HG03196 (cell line): Measurements from ENCODE around the gene PDCL2.
"Not testable (repeated sequence)": the region's sequence is repeated elsewhere in the genome, so short reads cannot be mapped to it uniquely, and the experiment has no call there.

Experiments
- ATAC-seq: cut with Tn5 transposase; IDR thresholded peaks from one replicate; pipeline ENCODE4 v1.9.1; 2021; ENCODE audit not compliant: unreplicated experiment

Gene PDCL2

DNA sequence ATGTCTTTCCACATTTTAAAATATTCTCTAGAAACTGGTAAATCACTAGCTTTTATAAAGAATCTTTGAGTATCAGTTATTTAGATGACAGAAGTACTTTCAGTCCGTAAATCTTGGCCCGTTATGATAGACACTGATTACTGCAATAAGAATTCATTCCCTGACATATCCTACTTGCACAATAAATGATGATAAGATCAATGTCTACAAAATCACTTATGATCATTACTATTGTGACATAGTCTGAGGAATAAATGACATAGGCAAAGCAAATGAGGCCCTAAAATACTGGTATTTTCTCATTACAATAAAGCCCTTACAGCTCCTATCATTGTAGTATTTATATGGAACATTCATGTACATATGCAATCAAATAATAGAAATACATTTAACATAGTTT is 6.6 kb upstream of the PDCL2 start:
- ATAC-seq = no peak

DNA sequence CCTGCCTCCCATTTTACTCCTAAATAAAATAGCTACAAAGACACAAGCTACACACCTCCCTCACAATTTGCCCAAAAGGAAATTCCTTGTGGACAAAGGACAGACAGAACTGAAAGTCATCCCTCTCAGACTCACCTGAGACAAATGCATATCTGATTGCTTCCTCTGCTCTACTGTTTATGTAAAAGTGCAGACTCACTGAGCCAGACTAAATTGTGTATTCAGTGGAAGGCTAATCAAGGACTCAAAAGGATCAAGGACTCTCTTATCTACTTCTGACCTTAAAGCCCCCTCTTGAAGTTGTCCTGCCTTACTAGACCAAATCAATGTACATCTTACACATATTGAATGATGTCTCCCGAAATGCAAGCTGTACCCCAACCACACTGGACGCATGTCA is 3.9 kb downstream of the PDCL2 start:
- no peak for ATAC-seq

DNA sequence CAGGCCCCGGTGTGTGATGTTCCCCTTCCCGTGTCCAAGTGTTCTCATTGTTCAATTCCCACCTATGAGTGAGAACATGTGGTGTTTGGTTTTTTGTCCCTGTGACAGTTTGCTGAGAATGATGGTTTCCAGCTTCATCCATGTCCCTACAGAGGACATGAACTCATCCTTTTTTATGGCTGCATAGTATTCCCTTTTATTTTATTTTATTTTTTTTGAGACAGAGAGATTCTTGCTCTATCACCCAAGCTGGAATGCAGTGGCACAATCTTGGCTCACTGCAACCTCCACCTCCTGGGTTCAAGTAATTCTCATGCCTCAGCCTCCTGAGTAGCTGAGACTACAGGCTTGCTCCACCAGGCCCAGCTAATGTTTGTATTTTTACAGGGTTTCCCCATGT is 9.3 kb downstream of the PDCL2 start:
- ATAC-seq = not testable (repeated sequence)

DNA sequence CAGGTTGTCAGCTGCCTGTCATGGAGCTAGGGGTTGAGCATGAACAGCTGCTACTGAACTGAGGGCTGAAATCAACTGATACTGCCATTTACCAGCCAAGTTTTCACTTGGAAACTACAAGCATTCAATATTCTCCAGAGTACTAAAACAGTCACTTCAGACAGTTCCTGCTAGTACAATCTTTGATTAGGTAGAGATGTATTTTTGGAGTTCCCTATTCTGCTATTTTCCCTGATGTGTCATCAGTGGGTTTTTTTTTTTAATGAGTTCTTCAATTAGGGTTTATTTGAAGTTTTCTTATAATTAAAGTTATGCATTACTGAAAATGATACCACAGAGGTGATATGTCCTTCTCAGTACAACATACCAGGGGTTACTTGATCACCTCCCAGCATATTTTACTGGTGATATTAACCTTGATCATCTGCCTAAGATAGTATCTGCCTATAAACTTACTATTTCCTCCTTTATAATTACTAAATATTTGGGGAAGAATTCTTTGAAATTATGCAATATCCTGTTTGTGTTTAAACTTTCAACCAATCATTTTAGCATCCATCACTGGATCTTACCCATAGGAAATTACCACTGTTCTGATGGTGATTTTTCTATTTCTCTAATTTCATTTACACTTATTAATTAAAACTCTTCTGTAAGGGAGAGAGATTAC is 13.6 kb downstream of the PDCL2 start:
- no peak for ATAC-seq

DNA sequence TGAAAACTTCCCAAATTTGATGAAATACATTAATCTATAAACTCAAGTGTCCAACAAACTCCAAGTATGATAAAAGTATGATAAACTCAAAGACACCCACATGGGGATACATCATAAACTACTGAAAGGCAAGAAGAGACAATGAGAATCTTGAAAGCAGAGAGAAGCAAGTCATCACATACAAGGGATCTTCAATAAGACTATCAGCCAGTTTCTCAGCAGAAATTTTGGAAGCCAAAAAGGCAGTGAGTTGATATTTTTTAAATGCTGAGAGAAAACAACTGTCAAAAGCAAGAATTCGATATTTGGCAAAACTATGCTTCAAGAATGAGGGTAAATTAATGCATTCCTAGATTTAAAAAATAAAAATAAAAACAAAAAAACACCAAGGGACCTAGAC is 16.5 kb downstream of the PDCL2 start:
- ATAC-seq = no peak

DNA sequence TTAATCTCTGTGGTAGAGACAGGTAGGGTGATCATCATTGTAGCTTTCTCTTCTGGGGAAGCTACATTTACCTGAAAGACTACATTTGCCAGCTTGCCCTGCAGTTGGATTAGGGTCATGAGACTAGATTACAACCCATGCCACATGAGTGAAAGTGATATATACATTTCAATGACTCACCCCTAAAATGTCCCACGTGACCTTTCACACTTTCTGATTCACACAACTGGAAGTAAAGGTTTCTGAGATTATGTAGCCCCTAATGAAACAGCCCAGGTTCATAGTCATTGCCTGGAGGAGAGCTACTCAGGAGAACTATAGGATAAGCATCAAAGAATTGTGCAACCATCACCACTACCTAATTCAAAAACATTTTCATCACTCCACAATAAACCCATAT is 17.8 kb downstream of the PDCL2 start:
- no peak for ATAC-seq

DNA sequence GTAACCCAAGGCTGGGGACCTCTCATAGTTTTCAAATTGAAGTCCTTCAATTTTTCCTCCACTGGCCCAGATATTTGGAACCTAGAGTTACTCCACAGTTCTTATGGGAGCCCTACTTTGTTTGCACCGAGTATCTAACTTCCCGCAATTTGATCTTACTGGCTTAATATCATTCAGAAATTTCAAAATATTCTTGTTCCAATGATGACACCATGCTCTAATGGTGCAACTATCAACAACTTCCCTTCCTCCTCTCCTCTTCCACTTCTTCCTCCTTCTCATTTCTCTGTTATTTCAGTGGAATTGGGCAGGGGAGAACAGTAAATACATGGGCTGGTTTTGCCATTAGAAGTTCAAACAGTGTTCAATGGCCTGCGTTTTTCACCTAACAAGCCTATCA is 20.2 kb downstream of the PDCL2 start:
- ATAC-seq = no peak

DNA sequence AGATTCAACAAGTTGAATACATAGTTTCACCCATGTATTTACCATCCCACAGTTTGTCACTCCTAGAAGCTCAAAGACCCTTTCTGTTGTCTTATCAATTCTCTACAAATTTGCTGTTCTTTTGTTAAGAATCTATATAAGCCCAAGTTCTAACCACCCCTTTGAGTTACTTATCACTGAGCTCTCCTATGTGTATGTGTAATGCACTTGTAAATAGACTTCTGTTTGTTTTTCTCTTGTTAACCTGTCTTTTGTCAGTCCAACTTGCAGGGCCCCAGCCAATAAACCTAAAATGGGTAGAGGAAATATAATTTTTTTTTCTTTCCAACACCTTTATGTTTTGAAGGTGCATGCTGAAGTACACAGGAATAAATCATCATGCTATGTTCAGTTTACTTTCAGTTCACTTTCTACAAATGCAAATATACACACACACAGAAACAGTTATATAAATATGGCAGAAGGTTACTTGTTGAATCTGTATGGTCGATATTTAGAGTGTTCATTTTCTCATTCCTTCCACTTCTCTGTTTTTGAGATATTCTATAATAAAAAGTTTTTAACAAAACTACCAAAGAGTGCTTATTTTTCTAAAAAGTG is 23.0 kb downstream of the PDCL2 start:
- no peak for ATAC-seq

DNA sequence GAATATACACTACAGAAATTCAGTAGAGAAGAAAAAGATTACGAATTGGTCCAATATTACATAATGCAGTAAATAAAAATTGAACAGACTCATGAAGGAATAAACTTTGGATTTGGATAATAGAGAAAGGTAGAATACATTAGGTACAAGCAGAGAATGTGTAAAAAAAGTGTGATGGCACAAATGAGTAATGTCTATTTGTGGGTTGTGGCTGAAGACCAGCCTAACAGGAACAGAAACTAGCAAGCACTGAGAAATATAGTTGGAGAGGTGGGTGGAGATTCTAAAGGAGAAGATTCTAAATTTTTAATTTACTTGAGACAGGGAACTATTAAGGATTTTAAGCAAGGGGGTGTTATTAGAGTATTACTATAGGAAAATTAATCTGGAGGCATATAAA is 30.2 kb downstream of the PDCL2 start:
- ATAC-seq = peak; percentile 98

DNA sequence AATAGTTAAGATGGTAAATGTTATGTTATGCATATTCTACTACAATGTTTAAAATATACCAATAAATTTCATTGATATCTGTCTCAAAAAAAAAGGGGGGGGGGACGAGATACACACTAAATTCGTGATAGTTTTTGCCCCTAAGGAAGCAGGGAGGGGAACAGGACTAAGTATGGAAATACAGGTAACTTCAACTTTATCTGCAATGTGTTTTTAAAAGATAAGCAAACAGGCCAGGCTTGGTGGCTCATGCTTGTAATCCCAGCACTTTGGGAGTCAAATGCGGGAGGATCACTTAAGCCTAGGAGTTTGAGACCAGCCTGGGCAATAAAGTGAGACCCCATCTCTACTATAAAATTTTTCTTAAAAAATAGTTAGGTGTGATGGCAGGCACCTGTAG is 31.9 kb downstream of the PDCL2 start:
- ATAC-seq = no peak

DNA sequence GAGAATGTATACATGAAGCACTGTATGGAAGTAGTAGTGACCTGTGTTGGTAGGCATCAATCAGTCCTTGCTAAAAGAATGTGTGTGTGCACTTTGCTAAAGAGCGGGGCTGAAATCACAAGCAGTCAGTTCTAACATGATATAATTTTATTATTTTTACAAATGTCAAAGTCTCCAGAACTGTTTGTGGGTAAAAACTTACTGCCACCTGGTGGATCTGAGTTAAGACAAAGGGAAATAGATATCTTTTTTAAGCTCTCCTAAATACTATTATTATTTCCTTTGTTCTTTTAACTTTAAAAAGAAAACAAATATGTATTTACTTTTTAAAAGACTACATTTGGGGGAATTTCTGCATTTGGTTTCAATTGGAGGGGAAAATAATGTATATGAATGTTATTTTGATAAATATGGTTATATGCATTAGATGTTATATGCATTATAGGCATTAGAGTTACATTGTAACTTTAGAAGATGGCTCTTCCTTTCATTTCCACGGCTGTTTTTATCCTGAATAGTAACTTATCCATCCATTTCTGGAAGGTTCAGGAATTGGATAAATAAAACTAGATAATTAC is 37.5 kb downstream of the PDCL2 start:
- ATAC-seq = no peak

DNA sequence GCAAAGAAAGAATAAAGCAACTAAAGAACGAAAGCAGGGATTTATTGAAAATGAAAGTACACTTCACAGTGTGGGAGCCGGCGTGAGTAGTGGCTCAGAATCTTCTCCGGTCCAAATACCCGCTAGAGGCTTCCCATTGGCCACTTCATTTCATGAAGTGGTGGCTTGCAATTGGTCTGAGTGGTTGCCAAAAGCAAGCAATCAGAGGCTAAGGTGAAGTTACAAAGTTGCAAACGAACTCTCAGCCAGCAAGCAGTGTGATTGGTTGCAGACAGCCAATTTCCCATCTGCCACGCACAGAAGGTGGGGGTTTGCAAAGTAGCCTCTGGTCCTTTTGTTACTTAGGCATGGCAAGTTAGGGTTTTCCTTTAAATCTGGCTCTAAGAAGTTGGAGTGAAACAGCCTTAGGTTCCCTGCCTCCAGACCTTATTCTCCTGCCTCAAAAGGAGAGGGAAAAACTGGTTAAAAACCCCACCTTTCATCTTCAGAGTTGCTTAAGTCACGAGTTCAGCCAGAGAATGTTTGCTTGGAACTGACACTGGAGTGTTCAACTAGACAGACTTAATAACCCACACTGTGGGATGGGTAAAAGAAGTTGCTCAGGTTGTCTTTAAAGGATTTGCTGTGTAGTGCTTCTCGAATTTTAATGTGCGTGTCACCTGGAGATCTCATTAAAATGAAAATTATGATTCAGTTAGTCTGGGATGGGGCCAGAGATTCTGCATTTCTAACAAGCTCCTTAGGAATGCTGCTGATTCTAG is 38.4 kb downstream of the PDCL2 start:
- no peak for ATAC-seq

DNA sequence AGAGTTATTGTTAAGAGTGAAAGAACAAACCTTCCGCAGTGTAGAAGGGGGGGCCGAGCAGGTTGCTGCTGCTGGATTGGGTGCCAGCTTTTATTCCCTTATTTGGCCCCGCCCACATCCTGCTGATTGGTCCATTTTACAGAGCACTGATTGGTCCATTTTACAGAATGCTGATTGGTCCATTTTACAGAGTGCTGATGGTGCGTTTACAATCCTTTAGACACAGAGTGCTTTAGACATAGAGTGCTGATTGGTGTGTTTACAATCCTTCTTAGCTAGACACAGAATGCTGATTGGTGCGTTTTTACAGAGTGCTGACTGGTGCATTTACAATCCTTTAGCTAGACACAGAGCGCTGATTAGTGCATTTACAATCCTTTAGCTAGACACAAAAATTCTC is 40.1 kb downstream of the PDCL2 start:
- ATAC-seq = not testable (repeated sequence)

DNA sequence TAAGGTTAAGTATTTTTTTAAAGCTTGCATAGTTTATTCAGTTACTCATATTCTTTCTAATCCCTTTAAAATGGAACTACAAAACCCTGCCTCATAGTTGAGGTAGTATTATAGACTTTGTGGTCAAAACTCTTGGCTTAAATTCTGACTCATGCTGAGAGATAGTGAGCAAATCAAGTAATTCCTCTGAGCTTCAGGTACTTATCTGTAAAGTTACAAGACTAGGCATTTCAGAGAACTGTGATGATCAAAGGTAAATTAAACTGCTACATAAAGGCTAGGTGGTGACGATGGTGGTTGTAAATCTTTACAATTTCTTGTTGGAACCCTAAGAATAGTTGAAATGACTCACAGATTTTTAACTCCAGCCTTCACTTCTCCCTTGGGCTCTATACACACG is 42.2 kb downstream of the PDCL2 start:
- no peak for ATAC-seq

DNA sequence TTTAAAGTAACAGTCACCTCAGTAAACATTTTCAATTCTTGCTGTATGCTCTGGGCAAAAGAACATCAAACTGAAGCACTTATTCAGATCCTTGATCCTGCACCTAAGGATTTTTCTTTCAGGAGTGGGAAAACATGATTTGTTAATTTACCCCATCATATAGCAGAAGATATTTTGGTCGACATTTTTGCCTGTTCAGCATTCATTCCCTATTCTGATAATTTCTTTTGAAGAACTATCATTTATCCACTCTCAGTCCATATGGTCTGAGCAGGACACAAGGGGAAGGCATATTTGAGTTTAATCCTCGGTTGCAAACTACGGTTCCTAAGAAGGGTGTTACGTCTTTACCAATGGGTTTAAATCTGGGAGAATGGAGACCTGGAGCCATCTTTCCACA is 44.1 kb downstream of the PDCL2 start:
- no peak for ATAC-seq

DNA sequence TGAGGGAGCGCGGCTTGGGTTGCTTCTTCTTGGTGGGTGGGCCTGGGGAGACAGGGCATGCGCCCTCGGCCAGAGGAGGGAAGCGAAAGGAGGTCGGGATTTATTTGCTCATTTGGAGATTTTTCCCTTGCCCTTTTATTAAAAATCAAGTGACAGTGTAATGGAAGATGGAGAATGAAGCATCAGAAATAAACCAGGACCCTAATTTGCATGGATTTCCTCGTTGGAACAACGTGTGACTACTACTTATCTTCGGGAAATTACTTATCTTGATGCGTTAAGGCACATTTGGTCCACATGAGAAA is 44.6 kb downstream of the PDCL2 start:
- ATAC-seq = no peak

DNA sequence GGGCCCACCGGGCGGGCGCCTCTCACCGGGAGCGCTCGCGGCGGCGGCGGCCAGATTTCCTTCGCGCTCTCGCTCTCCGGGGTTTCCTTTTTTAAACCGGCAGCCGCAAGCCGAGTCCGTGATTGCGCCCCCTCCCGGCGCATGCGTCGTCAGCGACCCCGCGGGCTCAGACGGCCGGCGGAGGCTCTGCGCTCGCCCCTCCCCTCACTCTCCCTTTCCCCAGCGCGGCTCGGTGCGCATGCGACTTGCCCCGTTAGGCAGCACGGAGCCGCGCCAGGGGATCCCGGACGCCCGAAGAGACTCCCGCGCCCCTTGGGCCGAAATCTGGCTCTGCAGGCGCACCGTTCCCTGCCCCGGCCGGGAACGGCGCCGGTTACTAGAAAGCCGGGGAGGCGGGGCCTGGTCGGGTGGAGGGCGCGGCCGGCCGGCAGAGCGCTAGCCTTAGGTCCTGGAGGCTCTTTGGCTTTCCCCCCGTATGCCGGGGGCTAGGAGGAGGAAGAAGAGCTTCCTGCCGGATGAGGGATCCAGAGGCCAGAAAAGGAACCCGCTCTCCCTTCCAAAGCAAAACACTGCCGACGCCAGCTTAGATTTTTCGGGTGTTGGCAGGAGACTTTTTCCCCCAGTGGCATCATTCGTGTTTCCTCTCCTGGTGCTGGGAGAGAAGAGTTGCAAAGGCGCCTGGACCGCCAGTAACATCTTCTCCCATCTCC is 45.1 kb downstream of the PDCL2 start, which contains the start of gene CLOCK:
Gene CLOCK, minus strand, starts transcription at position 154 of the 710 bp plus-strand sequence. CDS start 64,124 bp downstream, outside the sequence.
- peak; percentile 74 for ATAC-seq

DNA sequence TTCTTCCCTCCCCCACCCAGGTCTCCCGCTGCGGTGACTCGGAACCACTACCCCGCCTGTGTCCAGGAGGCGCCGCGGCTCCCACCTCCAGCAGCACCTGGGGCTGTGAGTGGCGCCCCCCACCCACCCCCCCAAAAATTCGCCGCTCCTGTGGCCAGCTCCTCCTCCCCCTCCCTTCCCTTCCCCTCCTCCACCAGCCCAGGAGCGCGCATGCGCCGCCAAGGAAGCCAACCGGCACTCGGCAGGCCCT is 45.6 kb downstream of the PDCL2 start:
- peak; percentile 40 for ATAC-seq

DNA sequence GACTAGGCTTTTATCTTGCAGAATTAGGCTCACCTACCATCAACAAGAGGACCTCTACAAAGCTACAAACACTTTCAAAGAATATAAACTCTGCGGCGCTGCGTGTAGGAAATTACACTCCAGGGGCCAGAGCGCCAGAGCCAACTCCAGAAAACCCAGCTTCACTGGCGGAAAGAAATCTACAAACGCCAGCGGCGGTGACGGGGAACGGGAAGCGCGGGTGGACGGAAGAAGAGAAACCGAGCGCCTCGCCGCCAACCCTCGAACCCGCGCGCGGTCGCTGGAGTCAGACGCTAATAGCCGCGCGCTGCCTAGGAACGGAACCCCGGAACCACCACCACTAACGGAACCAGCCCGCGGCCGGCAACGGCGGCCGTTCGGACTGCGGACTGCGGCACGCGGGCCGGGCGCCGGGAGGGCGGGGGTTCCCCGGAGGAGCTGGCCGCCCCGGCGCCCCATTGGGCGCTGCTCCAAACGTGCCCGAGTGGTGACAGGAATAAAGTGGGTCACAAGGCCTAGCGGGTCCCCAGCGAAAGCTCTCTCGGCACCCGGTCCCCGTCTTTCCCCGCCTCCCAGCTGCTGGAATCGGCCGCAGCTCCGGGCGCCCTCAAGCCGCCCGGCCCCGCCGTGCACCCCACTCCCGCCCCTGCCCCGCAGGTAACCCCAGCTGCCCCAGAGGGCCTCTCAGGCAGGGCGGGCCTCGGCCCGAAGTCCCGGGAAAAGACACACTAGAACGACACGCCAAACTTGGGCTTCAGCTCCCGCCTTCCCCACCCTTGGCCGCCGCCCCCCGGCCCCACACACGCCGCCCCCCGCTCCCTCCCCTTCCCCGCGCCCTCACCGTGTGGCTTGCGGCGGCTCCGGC is 46.2 kb downstream of the PDCL2 start:
- ATAC-seq = peak; percentile 47

DNA sequence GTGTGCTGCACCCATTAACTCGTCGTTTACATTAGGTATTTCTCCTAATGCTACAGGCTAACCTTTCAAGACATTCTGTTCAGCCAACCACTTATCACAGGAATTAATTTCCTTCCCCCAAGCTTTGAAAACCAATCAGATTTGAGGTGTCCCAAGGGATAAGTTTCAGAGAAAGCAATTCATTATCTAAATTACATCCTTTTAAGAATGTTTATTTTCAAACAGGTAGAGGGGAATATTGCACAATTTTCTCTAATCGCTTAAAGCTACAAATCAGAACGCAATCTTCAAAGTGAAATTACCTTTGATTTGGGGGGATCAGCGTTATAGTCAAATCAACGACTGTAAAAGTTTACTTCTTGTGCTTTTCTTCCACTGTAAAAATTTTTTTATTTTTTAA is 46.9 kb downstream of the PDCL2 start:
- ATAC-seq = no peak

DNA sequence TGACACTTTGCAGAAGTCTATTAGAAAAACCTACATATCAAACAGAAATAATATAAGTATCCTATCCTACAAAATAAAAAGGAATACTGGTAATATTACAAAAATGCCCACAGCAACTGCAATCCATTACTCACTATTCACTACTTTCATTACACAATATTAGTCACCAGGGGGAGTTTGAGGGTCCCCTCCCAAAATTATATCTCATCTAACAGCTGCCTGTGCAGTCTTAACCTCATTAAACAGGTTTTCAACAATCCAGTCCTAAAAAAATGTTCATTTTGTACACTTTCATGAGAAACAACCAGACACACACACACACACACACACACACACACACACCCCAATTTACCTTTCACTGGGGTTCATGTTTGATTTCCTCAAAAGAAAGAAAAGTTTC is 48.2 kb downstream of the PDCL2 start:
- no peak for ATAC-seq
